SK-N-SH treated with all-trans-retinoic acid at 6 μM for 48 hours (cell line): ENCODE results near the gene OR56B1.

Experiments
- ARNTL ChIP-seq: fragments of 450-650 bp; formaldehyde crosslinking; IDR thresholded peaks from 2 replicates; pipeline ENCODE4 v1.5.0; 2020; ENCODE audit warnings: low read depth, mild to moderate bottlenecking, moderate library complexity, borderline replicate concordance
- ESRRG ChIP-seq: fragments of 250-450 bp; sonication (Bioruptor Pico); IDR thresholded peaks from 2 replicates; pipeline ENCODE4 v1.6.1; 2021; ENCODE audit warnings: mild to moderate bottlenecking
- OSR1 ChIP-seq: fragments of 250-450 bp; sonication (Bioruptor Pico); IDR thresholded peaks from 2 replicates; pipeline ENCODE4 v1.8.0; 2022; ENCODE audit warnings: moderate library complexity, mild to moderate bottlenecking, inconsistent platforms
- PATZ1 ChIP-seq: fragments of 250-450 bp; sonication (Bioruptor Pico); IDR thresholded peaks from 2 replicates; pipeline ENCODE4 v1.8.0; 2020; ENCODE audit warnings: mild to moderate bottlenecking, moderate library complexity, borderline replicate concordance
- RARB ChIP-seq: fragments of 250-450 bp; sonication (Bioruptor Pico); IDR thresholded peaks from 2 replicates; pipeline ENCODE4 v1.8.0; 2021; ENCODE audit warnings: mild to moderate bottlenecking, moderate library complexity
- SNAI2 ChIP-seq: fragments of 250-450 bp; sonication (Bioruptor Pico); IDR thresholded peaks from 2 replicates; pipeline ENCODE4 v1.5.0; 2020; ENCODE audit warnings: mild to moderate bottlenecking, moderate library complexity
- ZC3H10 ChIP-seq: fragments of 250-450 bp; sonication (Bioruptor Pico); IDR thresholded peaks from 2 replicates; pipeline ENCODE4 v1.5.1; 2021; ENCODE audit warnings: mild to moderate bottlenecking, moderate library complexity
- ZFP3 ChIP-seq: fragments of 250-450 bp; sonication (Bioruptor Pico); IDR thresholded peaks from 2 replicates; pipeline ENCODE4 v1.5.0; 2020; ENCODE audit warnings: mild to moderate bottlenecking, moderate library complexity
- ZFP30 ChIP-seq: fragments of 450-650 bp; formaldehyde crosslinking; IDR thresholded peaks from 2 replicates; pipeline ENCODE4 v1.5.0; 2022; ENCODE audit warnings: mild to moderate bottlenecking, moderate library complexity
- TF ChIP-seq, protein P1 (sequence below): fragments of 250-450 bp; sonication (Bioruptor Pico); IDR thresholded peaks from 2 replicates; pipeline ENCODE4 v1.8.0; 2021; ENCODE audit warnings: low read depth, mild to moderate bottlenecking, moderate library complexity, borderline replicate concordance

DNA sequence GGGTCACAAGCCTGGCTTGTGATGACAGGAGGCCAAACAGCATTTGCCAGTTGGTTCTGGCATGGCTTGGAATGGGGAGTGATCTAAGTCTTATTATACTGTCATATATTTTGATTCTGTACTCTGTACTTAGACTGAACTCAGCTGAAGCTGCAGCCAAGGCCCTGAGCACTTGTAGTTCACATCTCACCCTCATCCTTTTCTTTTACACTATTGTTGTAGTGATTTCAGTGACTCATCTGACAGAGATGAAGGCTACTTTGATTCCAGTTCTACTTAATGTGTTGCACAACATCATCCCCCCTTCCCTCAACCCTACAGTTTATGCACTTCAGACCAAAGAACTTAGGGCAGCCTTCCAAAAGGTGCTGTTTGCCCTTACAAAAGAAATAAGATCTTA is 843 bp downstream of the OR56B1 start:
- no peak for TF ChIP-seq OSR1 (CRISPR knock-in tag)
- no peak for TF ChIP-seq PATZ1 (CRISPR knock-in tag)
- no peak for TF ChIP-seq ESRRG (CRISPR knock-in tag)
- TF ChIP-seq ARNTL: no peak
- no peak for TF ChIP-seq ZFP30 (CRISPR knock-in tag)
- no peak for TF ChIP-seq RARB (CRISPR knock-in tag)
- TF ChIP-seq, protein P1, sequence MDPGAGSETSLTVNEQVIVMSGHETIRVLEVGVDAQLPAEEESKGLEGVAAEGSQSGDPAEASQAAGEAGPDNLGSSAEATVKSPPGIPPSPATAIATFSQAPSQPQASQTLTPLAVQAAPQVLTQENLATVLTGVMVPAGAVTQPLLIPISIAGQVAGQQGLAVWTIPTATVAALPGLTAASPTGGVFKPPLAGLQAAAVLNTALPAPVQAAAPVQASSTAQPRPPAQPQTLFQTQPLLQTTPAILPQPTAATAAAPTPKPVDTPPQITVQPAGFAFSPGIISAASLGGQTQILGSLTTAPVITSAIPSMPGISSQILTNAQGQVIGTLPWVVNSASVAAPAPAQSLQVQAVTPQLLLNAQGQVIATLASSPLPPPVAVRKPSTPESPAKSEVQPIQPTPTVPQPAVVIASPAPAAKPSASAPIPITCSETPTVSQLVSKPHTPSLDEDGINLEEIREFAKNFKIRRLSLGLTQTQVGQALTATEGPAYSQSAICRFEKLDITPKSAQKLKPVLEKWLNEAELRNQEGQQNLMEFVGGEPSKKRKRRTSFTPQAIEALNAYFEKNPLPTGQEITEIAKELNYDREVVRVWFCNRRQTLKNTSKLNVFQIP (CRISPR knock-in tag): no peak
- no peak for TF ChIP-seq ZFP3 (CRISPR knock-in tag)
- no peak for TF ChIP-seq ZC3H10 (CRISPR knock-in tag)
- no peak for TF ChIP-seq SNAI2 (CRISPR knock-in tag)
